Gastroesophageal sphincter (tissue), 4 donors: ENCODE measurements around the gene PATL2. TPM values are rescaled to one million over a fixed set of nuclear protein-coding genes. Genes with fewer than 3 reads are reported as not detected.
"Not testable (repeated sequence)": the region's sequence is repeated elsewhere in the genome, so short reads cannot be mapped to it uniquely, and the experiment has no call there.

Experiments
- ATAC-seq: fragments of 150-250 bp; one replicate; pipeline ENCODE4 v1.9.1; 2016; ENCODE audit warnings: mild to moderate bottlenecking, moderate library complexity
- H3K27ac ChIP-seq, 4 donors: fragments of 200-600 bp; sonication (generic) in 3 of 4; 1 replicate in 3 of 4; 2 replicates in 1 of 4; pipeline ENCODE4 v1.5.1; 2016 to 2019
- H3K27me3 ChIP-seq: fragments of 200-600 bp; sonication (generic); one replicate; pipeline ENCODE4 v1.5.1; 2019
- H3K36me3 ChIP-seq, 2 donors: fragments of 200-600 bp; sonication (generic); one replicate each; pipeline ENCODE4 v1.5.1; 2019; ENCODE audit warnings: control low read depth in 1 of 2
- H3K4me1 ChIP-seq, 3 donors: fragments of 200-600 bp; sonication (generic); 1 replicate in 2 of 3; 2 replicates in 1 of 3; pipeline ENCODE4 v1.5.1; 2016 to 2019; ENCODE audit warnings: control low read depth in 2 of 3
- H3K4me3 ChIP-seq, 2 donors: fragments of 200-600 bp; sonication (generic); one replicate each; pipeline ENCODE4 v1.5.1; 2019; ENCODE audit warnings: mild to moderate bottlenecking in 1 of 2, moderate library complexity in 1 of 2
- H3K9me3 ChIP-seq, 3 donors: fragments of 200-600 bp; sonication (generic); one replicate each; pipeline ENCODE4 v1.5.1; 2017 to 2019; ENCODE audit warnings: control low read depth in 2 of 3
- EP300 ChIP-seq: sonication (generic); formaldehyde crosslinking; IDR thresholded peaks from one replicate; pipeline ENCODE4 v1.6.1; 2017; ENCODE audit warnings: antibody characterized with exemption, mild to moderate bottlenecking
- POLR2A ChIP-seq, 2 donors: fragments of 450-650 bp; IDR thresholded peaks; one replicate each; pipeline ENCODE4 v1.6.1; 2017; ENCODE audit warnings: antibody characterized with exemption in 2 of 2, mild to moderate bottlenecking in 2 of 2, moderate library complexity in 1 of 2
- POLR2AphosphoS5 ChIP-seq: sonication (generic); formaldehyde crosslinking; IDR thresholded peaks from one replicate; pipeline ENCODE4 v1.6.1; 2017; ENCODE audit warnings: antibody characterized with exemption
- WGBS, 2 donors: methylation state at CpG; one replicate each; pipeline ENCODE4 v1.1.5; 2018; ENCODE audit warnings: low coverage in 1 of 2; 5-methylcytosine and 5-hydroxymethylcytosine counted together
- total RNA-seq, 4 donors: library from RNA; depleted of rRNA; stranded (reverse); fragments of >200 nt; gene quantifications; one replicate each; pipeline ENCODE4 v1.1.0, GENCODE V29; 2016
- TF ChIP-seq, protein P1 (sequence below), 4 experiments: fragments of 200-600 bp in 2 of 4; fragments of 450-650 bp in 2 of 4; sonication (generic) in 1 of 4; IDR thresholded peaks; one replicate each; pipeline ENCODE4 v1.5.1; 2017 to 2019; ENCODE audit warnings: antibody characterized with exemption in 4 of 4, mild to moderate bottlenecking in 2 of 4, moderate library complexity in 2 of 4

The PATL2 gene
- total RNA-seq, 4 donors from 2014 or later = 0.81 to 1.2 (median 1.1) TPM; not detected in 1

DNA sequence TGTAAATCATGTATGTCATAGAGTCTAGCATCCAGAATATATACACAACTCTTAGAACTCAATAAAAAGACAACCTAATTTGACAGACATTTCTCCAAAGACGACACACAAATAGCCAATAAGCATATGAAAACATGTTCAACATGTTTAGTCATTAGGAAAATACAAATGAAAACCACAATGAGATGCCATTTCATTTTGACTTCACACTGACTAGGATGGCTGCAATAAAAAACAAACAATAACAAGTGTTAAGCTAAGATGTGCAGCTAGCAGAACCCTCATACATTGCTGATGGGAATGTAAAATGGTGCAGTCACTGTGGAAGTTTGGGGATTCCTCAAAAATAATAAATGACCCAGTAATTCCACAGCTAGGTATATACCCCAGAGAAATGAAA is 64.1 kb downstream of the PATL2 start:
- no peak for ATAC-seq
- H3K27me3 ChIP-seq = no peaks in the 10 kb centered on the region
- TF ChIP-seq, protein P1, sequence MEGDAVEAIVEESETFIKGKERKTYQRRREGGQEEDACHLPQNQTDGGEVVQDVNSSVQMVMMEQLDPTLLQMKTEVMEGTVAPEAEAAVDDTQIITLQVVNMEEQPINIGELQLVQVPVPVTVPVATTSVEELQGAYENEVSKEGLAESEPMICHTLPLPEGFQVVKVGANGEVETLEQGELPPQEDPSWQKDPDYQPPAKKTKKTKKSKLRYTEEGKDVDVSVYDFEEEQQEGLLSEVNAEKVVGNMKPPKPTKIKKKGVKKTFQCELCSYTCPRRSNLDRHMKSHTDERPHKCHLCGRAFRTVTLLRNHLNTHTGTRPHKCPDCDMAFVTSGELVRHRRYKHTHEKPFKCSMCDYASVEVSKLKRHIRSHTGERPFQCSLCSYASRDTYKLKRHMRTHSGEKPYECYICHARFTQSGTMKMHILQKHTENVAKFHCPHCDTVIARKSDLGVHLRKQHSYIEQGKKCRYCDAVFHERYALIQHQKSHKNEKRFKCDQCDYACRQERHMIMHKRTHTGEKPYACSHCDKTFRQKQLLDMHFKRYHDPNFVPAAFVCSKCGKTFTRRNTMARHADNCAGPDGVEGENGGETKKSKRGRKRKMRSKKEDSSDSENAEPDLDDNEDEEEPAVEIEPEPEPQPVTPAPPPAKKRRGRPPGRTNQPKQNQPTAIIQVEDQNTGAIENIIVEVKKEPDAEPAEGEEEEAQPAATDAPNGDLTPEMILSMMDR (IDR thresholded peaks at IDR 0.05) = no peak
- no peaks in the 10 kb centered on the region for H3K9me3 ChIP-seq
- 86 to 94% methylated on average over 1 of the region's 1 CpG for WGBS, 2 donors
- H3K36me3 ChIP-seq = peaks cover 0 to 75% of the 10 kb centered on the region in 2 donors
- no peak overlapping the region for H3K4me3 ChIP-seq
- H3K27ac ChIP-seq = no peak overlapping the region
- no peaks in the 10 kb centered on the region for H3K4me1 ChIP-seq

DNA sequence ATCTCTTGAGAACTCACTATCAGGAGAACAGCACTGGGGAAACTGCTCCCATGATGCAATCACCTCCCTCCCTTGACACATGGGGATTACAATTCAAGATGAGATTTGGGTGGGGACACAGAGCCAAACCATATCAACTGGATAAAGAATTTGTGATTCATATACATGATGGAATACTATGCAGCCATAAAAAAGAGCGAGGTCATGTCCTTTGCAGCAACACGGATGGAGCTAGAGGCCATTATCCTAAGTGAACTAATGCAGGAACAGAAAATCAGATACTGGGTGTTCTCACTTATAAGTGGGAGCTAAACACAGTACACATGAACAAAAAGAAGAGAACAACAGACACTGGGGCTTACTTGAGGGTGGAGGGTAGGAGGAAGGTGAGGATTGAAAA is 64.7 kb downstream of the PATL2 start:
- no peak for ATAC-seq
- Histone ChIP-seq H3K4me1 (no peaks in the 10 kb centered on the region), H3K36me3 (peaks cover 0 to 69% of the 10 kb centered on the region in 2 donors), H3K4me3 (no peak overlapping the region), H3K27me3 (no peaks in the 10 kb centered on the region), H3K27ac (no peak overlapping the region), H3K9me3 (no peaks in the 10 kb centered on the region)
- WGBS, 2 donors = 100% methylated on average over 2 of the region's 2 CpGs
- TF ChIP-seq, protein P1 (IDR thresholded peaks at IDR 0.05) = no peak
- TF ChIP-seq POLR2A (IDR thresholded peaks at IDR 0.05) = no peak
- TF ChIP-seq EP300 = no peak
- TF ChIP-seq POLR2AphosphoS5 = no peak

DNA sequence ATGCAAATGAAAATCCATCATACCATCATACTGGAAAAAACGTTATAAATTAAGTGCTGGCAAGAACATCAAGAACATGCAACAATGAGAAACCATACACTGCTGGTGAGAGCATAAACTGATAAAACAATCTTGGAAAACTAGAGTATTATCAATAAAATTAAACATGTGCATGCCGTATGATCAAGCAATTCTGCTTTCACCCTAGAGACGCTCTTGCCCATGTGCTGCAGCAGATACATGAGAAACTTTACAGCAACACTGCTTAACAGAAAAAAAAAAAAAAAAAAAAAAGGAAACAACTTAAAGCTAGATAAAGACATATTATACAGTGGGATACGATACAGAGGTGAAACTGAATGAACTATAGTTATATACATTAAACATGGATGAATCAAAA is 69.5 kb downstream of the PATL2 start:
- TF ChIP-seq, protein P1 (IDR thresholded peaks at IDR 0.05) = no peak
- TF ChIP-seq EP300 = no peak
- TF ChIP-seq POLR2A (IDR thresholded peaks at IDR 0.05) = no peak
- TF ChIP-seq POLR2AphosphoS5 = no peak
- Histone ChIP-seq H3K4me3 (no peak overlapping the region), H3K27me3 (no peaks in the 10 kb centered on the region), H3K27ac (no peak overlapping the region), H3K36me3 (peaks cover 0 to 56% of the 10 kb centered on the region in 2 donors), H3K4me1 (no peaks in the 10 kb centered on the region), H3K9me3 (no peaks in the 10 kb centered on the region)
- WGBS, 2 donors = 80 to 86% methylated on average over 1 to 4 of the region's 4 CpGs
- ATAC-seq = no peak

DNA sequence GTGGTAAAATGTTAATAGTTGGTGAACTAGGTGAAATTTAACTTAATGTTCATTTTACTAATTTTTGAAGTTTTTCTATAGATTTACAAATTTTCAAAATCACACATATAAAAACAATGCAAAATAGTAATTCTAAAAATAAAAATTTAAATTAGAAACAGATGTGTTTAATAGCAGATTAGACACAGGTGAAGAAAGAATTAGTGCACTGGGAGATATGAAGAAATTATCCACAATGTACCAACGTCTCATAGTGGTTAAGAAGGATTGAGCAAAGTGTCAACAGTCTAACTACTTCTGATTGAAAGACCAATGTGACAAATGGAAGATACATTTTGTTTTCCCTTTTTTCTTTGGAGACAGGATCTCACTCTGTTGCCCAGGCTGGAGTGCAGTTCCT is 74.1 kb downstream of the PATL2 start:
- Histone ChIP-seq H3K9me3 (no peaks in the 10 kb centered on the region), H3K36me3 (peaks cover 0 to 79% of the 10 kb centered on the region in 2 donors), H3K27ac (no peak overlapping the region), H3K4me3 (no peak overlapping the region), H3K4me1 (no peaks in the 10 kb centered on the region), H3K27me3 (no peaks in the 10 kb centered on the region)
- TF ChIP-seq POLR2A (IDR thresholded peaks at IDR 0.05) (no peak), EP300 (no peak), POLR2AphosphoS5 (no peak)
- WGBS, 2 donors = 74 to 82% methylated on average over 1 of the region's 1 CpG
- ATAC-seq = no peak

DNA sequence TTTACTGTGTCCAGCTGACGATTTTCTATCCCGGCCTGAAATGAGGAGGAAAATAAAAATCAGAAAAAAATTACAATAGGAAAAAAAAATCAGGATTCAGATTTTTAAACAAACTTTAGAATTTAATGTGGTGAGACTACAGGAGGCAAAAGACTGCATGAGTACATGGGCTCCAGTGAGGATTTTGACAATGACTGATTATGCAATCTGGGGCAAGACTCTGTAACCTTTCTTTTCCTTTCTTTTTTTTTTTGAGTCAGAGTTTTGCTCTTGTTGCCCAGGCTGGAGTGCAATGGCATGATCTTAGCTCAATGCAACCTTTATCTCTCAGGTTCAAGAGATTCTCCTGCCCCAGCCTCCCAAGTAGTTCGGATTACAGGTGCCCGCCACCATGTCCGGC is 77.5 kb downstream of the PATL2 start:
- Histone ChIP-seq H3K4me1 (no peaks in the 10 kb centered on the region), H3K9me3 (no peaks in the 10 kb centered on the region), H3K36me3 (peaks cover 0 to 94% of the 10 kb centered on the region in 2 donors), H3K27me3 (no peaks in the 10 kb centered on the region), H3K27ac (no peak overlapping the region), H3K4me3 (no peak overlapping the region)
- ATAC-seq = no peak
- 77 to 89% methylated on average over 2 to 5 of the region's 5 CpGs for WGBS, 2 donors
- TF ChIP-seq, protein P1 (IDR thresholded peaks at IDR 0.05) = no peak
- TF ChIP-seq EP300 (no peak), POLR2A (IDR thresholded peaks at IDR 0.05) (no peak), POLR2AphosphoS5 (no peak)

DNA sequence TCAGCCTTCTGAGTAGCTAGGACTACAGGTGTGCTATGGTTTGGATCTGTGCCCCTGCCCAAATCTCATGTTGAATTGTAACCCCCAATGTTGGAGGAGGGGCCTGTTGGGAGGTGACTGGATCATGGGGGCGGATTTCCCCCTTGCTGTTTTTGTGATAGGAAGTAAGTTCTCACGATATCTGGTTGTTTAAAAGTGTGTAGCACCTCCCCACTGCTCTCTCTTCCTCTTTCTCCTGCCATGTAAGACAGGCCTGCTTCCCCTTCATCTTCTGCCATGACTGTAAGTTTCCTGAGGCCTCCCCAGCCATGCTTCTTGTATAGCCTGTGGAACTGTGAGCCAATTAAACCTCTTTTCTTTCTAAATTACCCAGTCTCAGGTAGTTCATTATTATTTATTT is 85.8 kb downstream of the PATL2 start:
- H3K4me3 ChIP-seq, ATAC-seq, H3K27me3 ChIP-seq, H3K9me3 ChIP-seq, H3K4me1 ChIP-seq, H3K27ac ChIP-seq: not testable (repeated sequence)
- peaks cover 0 to 95% of the 10 kb centered on the region in 2 donors for H3K36me3 ChIP-seq
- WGBS, 2 donors = 88% methylated on average over 2 of the region's 2 CpGs; no CpG with 5 or more reads in 1 of the 2 donors
